ENCODE measurements around the gene XCR1. TPM values are rescaled to one million over a fixed set of nuclear protein-coding genes. Genes with fewer than 3 reads are reported as not detected.
A peak's percentile ranks its signal among the peaks of the same experiment; 100 is the strongest.

Gene XCR1
- total RNA-seq, 1 experiment from 2014 or later, result not detected

DNA sequence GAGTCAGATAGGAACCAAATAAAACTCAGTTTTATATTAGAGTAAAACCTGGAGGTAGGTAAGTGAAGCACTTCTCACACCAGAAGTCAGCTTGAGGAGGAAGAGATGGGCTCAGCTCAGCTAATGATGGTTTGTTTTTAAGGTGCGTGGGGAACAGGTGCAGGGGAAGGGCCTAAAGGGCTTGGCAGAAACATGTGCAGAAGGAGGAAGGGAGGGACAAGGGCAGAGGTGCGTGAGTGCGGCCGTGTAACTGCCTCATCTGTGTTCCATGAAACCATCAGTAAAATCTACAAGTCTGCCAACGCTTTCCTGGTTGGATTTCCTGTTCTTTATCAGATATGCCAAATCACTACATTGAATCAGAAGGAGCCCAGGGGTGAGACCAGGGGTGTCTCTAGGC is 51.6 kb downstream of the XCR1 start:
- no peak overlapping the region for H3K4me3 Mint-ChIP-seq (ENCODE audit: unreplicated experiment)
- no peak overlapping the region for H3K27ac Mint-ChIP-seq (ENCODE audit: low read depth, unreplicated experiment)
- peaks cover 16% of the 10 kb centered on the region for H3K4me1 Mint-ChIP-seq (ENCODE audit: insufficient read depth, unreplicated experiment)
- no peak for DNase-seq (ENCODE audit: unreplicated experiment)
- ChIA-PET POLR2A (no interaction called here), CTCF (interaction anchor here (0.7 to 1.0 kb wide), 2 partner anchors 103 to 408 kb away, joined by 3 read pairs; no protein-coding TSS in a partner anchor)
- H3K36me3 Mint-ChIP-seq (ENCODE audit: insufficient read depth, unreplicated experiment), result peaks cover 57% of the 10 kb centered on the region
- BruUV-seq (replicated peaks), result no TSS peak
- H3K27me3 Mint-ChIP-seq (ENCODE audit: insufficient read depth, unreplicated experiment), result no peaks in the 10 kb centered on the region
- H3K9me3 Mint-ChIP-seq (ENCODE audit: unreplicated experiment), result no peaks in the 10 kb centered on the region
- TF ChIP-seq, protein P1, sequence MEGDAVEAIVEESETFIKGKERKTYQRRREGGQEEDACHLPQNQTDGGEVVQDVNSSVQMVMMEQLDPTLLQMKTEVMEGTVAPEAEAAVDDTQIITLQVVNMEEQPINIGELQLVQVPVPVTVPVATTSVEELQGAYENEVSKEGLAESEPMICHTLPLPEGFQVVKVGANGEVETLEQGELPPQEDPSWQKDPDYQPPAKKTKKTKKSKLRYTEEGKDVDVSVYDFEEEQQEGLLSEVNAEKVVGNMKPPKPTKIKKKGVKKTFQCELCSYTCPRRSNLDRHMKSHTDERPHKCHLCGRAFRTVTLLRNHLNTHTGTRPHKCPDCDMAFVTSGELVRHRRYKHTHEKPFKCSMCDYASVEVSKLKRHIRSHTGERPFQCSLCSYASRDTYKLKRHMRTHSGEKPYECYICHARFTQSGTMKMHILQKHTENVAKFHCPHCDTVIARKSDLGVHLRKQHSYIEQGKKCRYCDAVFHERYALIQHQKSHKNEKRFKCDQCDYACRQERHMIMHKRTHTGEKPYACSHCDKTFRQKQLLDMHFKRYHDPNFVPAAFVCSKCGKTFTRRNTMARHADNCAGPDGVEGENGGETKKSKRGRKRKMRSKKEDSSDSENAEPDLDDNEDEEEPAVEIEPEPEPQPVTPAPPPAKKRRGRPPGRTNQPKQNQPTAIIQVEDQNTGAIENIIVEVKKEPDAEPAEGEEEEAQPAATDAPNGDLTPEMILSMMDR (IDR thresholded peaks at IDR 0.05; ENCODE audit: unreplicated experiment), result no peak
- intact Hi-C loops (cut with micrococcal nuclease), result no loop called here

DNA sequence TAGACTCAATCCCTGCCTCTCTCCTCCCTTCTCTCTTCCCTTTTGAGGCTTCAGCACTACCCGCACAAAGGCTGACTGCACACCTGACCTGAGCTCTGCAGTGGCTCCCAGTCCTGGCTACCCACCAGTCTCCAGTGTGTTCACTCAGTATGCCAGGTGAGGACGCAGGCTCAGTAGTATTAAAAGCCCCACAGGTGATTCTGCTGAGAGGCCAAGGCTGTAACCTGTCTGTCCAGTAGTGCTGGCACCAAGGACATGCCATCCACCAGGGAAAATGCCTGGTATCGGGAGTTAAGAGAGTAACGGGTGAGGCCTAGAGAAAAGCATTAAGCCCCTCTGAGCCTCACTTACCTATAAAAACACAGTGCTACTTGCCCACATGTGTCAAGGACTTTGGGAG is 52.6 kb downstream of the XCR1 start:
- no peak overlapping the region for H3K27ac Mint-ChIP-seq (ENCODE audit: low read depth, unreplicated experiment)
- H3K27me3 Mint-ChIP-seq (ENCODE audit: insufficient read depth, unreplicated experiment), result no peaks in the 10 kb centered on the region
- intact Hi-C loops (cut with micrococcal nuclease), result no loop called here
- TF ChIP-seq, protein P1 (IDR thresholded peaks at IDR 0.05; ENCODE audit: unreplicated experiment), result no peak
- BruUV-seq (replicated peaks), result no TSS peak
- no peaks in the 10 kb centered on the region for H3K9me3 Mint-ChIP-seq (ENCODE audit: unreplicated experiment)
- DNase-seq (ENCODE audit: unreplicated experiment), result no peak
- no peak overlapping the region for H3K4me3 Mint-ChIP-seq (ENCODE audit: unreplicated experiment)
- POLR2A ChIA-PET, result interaction anchor here (3.1 kb wide), 1 partner anchor 20 kb away, joined by 24 read pairs; the partner anchor contains the start of gene FYCO1
- peaks cover 59% of the 10 kb centered on the region for H3K36me3 Mint-ChIP-seq (ENCODE audit: insufficient read depth, unreplicated experiment)
- H3K4me1 Mint-ChIP-seq (ENCODE audit: insufficient read depth, unreplicated experiment), result peaks cover 16% of the 10 kb centered on the region
- CTCF ChIA-PET, result interaction anchor here (0.8 kb wide), 1 partner anchor 103 kb away, joined by 3 read pairs; no protein-coding TSS in a partner anchor

DNA sequence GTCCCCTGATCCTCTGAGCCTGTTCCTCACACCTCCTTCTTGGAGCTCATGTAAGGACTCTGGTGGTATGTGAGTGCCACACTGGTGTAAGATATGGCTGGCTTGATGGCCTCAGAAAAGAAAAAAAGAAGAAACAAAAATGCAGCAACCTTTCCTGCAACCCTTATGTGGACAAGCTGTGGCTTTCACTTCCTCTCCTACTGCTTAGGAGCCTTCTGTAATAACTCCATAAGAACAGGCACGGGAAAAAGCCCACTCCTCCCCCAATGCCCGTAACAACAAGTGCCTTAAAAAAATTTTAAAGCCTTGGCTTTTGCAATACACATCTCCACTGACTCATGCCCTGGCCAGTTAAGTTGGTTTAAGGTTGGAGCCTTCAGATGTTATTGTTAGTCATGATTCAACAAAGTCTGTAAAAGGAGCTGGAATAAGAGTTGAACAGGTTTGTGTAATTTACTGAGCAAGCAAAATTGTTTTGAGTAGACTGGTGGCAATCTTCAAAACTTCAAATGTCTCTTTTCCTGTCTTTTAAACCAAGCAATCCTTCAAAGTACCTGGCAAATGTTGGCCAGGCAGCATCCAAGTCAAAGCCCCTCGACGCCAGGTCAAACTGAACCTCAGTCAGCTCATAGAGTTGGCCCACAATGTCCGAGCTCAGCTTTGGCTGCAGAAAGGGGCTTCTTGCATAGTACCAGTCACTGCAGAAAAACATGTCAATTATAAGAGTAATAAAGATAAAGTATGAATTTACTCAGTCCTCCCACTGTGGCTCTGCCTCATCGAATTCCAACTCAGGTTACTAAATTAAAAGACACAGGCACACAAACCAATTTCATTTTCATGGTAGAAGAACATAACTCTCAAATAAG is 54.5 kb downstream of the XCR1 start:
- BruUV-seq (replicated peaks), result no TSS peak
- no peaks in the 10 kb centered on the region for H3K9me3 Mint-ChIP-seq (ENCODE audit: unreplicated experiment)
- intact Hi-C loops (cut with micrococcal nuclease), result no loop called here
- TF ChIP-seq, protein P1 (IDR thresholded peaks at IDR 0.05; ENCODE audit: unreplicated experiment), result no peak
- H3K4me3 Mint-ChIP-seq (ENCODE audit: unreplicated experiment), result no peak overlapping the region
- POLR2A ChIA-PET, result interaction anchor here (0.6 to 3.1 kb wide), 11 partner anchors 8 to 362 kb away, joined by 3 to 24 read pairs (median 3); partner anchors contain the start of gene FYCO1
- H3K27me3 Mint-ChIP-seq (ENCODE audit: insufficient read depth, unreplicated experiment), result no peaks in the 10 kb centered on the region
- H3K36me3 Mint-ChIP-seq (ENCODE audit: insufficient read depth, unreplicated experiment), result peaks cover 64% of the 10 kb centered on the region
- CTCF ChIA-PET, result interaction anchor here (0.5 to 2.6 kb wide), 5 partner anchors 34 to 397 kb away, joined by 3 to 16 read pairs (median 8); no protein-coding TSS in a partner anchor
- peak overlapping the region; percentile 75 for H3K27ac Mint-ChIP-seq (ENCODE audit: low read depth, unreplicated experiment)
- peak; percentile 89 for DNase-seq (ENCODE audit: unreplicated experiment)
- peaks cover 10% of the 10 kb centered on the region for H3K4me1 Mint-ChIP-seq (ENCODE audit: insufficient read depth, unreplicated experiment)

DNA sequence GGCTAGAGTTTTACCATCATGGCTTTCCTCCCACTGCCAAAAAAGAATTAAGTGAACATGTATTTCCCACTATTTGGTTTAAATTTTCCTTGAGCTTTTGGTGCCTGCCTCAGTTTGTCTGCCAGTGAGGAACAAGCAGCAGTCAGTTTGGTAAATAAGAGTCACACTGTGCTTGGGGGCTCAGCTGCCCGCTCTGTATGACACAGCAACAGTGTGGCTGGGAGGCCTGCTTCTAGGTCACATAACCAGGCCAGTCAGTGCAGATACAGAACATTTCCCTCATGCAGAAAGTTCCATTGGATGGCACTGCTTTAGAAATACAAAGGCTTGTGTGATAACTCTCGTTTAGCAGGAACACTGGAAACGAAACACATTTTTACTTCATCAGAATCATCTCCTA is 57.3 kb downstream of the XCR1 start:
- Mint-ChIP-seq H3K27me3 (ENCODE audit: insufficient read depth, unreplicated experiment) (no peaks in the 10 kb centered on the region), H3K4me3 (ENCODE audit: unreplicated experiment) (no peak overlapping the region), H3K27ac (ENCODE audit: low read depth, unreplicated experiment) (no peak overlapping the region), H3K9me3 (ENCODE audit: unreplicated experiment) (no peaks in the 10 kb centered on the region), H3K36me3 (ENCODE audit: insufficient read depth, unreplicated experiment) (peaks cover 59% of the 10 kb centered on the region), H3K4me1 (ENCODE audit: insufficient read depth, unreplicated experiment) (peaks cover 10% of the 10 kb centered on the region)
- TF ChIP-seq, protein P1 (IDR thresholded peaks at IDR 0.05; ENCODE audit: unreplicated experiment), result no peak
- ChIA-PET POLR2A (no interaction called here), CTCF (interaction anchor here (0.7 to 4.5 kb wide), 5 partner anchors 13 to 409 kb away, joined by 3 to 35 read pairs (median 7); no protein-coding TSS in a partner anchor)
- BruUV-seq (replicated peaks), result no TSS peak
- no peak for DNase-seq (ENCODE audit: unreplicated experiment)
- intact Hi-C loops (cut with micrococcal nuclease), result no loop called here
